DMS114 treated with DMSO at 0.1 percent for 48 hours (cell line): ENCODE measurements around the gene PKN1.
"Not testable (repeated sequence)": the region's sequence is repeated elsewhere in the genome, so short reads cannot be mapped to it uniquely, and the experiment has no call there.

Experiments
- DNase-seq: peaks from one replicate; lab custom pipeline; 2025; ENCODE audit not compliant: unreplicated experiment; lab: John Stamatoyannopoulos, UW

The PKN1 gene

DNA sequence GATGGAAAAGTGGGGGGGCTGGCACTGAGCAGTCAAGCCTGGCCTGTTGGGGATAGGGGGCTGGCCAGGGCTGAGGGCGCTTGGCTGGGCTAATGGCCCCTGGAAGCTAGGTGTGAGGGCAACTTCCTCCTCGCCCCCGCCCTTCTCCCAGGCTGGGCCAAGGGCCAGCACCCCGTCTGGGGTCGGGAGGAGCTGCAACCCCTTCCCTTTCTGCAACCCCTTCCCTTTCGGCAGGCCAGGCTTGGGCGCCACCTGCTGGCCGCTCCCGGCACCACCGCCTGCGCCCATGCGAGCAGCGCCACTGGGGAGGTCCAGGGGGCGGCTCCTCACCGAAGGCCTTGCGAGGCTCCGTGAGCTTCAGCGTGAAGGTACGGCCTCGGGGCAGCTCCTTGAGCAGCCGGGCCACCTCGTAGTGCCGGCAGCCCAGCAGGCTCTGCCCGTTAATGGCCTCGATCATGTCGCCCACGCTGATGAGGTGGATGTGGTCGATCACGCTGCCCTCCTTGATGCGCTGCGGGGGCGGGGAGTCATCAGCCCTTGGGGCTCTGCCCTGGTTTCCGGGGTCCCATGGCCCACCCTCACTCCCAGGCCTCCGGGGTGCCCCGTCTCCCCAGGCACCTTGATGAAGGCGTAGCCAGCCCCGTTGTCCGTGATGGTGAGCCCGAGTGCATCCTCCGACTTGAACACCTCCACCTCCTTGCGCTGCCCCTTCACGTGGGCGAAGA is 47.0 kb downstream of the PKN1 start:
- DNase-seq: no peak

DNA sequence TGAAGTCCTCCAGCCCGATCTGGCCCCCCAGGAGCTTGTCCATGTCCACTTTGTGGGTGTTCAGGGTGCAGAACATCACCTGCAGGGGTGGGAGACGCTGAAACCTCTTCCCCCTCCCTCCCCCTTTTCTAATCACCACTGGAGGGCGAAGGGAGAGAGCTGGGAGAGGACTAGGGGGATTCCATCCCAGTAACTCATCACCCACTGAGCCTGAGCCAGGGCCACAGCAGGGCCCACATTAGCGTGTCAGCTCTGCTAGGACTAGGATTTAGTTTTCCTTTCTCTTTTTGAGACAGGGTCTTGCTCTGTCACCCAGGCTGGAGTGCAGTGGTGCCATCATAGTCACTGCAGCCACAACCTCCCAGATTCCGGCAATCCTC is 47.6 kb downstream of the PKN1 start:
- DNase-seq: no peak

DNA sequence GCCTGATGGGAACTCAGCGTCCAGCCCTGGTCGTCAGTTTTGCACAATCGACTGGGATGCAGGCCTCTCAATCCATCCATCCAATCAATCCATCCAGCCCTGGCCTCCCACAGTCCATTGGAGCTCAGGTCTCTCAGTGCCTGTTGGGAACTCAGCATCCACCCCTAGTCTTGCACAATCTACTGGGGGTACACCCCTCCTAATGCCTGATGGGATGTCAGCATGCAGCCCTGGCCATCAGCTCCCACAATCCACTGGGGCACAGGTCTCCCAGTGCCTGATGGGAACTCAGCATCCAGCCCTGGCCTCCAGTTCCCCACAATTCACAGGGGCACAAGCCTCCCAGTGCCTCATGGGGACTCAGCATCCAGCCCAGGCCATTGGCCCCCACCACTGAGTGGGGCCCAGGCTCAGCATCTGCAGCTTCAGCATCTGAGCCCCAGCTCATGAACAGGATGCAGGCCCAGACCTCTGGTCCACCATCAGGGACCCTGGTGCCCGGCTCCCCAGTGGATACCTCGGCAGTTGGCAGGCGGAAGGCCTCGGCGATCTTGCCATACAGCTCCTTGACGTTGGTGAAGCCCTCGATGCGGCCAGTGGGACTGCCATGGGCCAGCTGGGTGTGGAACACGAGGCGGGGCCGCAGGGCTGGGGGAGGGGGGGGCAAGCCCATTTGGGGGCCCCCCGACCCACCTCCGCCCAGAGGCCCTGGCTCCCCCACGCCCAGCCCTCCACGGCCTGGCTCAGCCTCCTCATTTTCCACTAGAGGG is 49.3 kb downstream of the PKN1 start:
- no peak for DNase-seq

DNA sequence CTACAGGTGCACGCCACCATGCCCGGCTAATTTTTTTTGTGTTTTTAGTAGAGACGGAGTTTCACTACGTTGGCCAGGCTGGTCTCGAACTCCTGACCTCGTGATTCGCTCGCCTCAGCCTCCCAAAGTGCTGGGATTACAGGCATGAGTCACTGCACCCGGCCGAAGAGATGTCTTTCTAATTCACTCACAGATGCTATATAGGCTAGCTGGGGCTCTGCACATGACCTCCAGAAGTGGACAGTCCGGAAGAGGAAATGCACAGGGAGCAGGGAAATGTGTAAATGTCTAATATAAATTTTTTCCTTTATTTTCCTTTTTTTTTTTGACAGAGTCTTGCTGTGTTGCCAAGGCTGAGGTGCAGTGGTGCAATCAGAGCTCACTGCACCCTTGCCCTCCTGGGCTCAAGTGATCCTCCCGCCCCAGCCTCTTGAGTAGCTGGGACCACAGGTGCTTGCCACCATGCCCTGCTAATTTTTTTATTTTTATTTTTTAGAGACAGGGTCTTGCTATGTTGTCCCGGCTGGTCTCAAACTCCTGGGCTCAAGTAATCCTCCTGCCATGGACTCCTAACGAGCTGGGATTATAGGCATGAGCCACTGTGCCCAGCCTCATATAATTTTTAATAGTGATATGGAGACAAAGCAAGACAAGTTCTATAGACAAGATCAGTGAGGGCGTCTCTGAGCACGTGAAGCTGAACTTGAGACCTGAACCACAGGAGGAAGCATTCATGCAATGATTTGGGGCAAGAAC is 54.4 kb downstream of the PKN1 start:
- no peak for DNase-seq

DNA sequence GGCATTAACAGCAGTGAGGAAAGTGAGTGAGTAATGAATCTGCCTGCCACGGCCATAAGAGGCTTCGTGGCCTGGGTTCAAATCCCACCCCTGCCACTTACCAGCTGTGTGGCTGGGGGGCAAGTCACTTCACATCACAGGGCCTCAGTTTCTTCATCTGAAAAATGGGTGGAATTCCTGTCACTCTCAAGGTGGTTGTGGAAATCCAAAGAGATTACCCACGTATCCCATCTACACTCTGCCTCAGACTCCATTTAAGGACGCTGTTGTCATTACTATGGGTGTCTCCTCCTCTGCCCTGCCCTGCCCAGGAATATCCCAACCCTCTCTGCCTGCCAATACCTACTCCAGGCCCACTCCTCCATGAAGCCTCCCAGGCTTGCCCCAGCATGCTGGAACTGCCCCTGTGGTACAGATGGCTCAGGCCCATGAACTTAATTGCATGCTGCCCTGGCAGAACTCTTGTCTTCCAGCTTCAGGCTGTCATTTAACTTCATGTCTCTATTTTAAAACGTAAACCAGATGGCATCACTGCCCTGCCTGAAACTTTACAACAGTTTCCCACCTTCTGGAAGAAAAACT is 59.7 kb downstream of the PKN1 start:
- DNase-seq: no peak

DNA sequence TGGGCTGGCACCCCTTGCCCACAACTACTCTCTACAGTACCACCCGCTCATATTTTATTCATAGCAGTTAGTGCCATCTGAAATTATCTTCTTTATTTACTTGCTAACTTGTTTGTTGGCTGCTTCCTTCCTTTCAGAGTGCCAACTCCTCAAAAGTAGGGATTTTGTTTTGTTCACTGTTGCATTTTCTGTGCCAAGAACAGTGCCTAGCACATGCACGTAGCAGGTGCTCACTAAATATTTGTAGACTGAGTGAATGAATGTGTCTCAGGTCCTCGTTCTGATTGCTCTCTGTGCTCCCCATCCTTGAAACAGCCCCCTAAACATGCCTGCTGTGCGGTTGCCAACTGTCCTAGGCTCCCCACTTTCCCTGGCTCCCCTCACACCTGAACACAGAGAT is 61.3 kb downstream of the PKN1 start:
- DNase-seq: no peak

DNA sequence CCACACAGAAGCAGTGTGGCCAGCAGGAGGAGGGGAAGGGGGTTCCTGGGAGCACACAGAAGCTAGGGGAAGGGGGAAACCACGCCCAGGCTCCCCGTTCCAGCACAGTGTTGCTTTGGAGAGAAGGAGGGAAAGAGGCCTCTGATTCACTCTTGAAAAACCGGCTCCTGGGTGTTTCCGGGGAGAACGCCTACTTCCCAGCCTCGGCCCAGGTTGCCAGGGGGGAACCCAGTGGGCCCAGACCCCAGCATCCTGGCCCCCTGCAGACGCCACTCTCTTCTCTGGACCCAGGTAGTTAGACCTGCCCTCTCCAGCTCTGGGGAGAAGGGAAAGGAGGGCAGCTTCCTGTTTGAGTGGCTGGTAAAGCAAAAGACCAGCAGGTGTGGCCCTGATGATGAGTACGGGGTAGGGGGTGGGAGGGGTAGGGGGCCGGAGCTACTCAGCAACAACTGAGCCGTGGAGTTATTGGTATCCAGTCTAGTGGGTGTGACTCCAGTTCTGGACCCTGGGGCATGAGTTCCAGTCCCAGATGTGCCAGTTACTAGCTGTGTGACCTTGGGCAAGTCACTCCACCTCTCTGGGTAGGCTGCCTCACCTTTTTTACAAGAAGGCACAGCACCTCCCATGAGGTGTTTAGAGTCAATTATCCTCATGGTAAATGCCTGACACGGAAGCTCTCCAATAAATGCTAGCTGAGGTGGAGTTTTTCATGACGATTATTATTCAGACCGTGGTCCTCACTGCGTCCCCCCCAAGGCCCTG is 62.0 kb downstream of the PKN1 start:
- DNase-seq: no peak

- no peak for DNase-seq
These were observed 62.5 kb downstream of the PKN1 start for GRCh38 chr19:14495672-14496028.

- peak; percentile 89 for DNase-seq
These were observed 63.1 kb downstream of the PKN1 start, which contains the start of gene GIPC1 for GRCh38 chr19:14496029-14496833. GIPC1 (minus strand) TSS chr19:14496127; CDS start chr19:14482976, 13,151 bp downstream.

DNA sequence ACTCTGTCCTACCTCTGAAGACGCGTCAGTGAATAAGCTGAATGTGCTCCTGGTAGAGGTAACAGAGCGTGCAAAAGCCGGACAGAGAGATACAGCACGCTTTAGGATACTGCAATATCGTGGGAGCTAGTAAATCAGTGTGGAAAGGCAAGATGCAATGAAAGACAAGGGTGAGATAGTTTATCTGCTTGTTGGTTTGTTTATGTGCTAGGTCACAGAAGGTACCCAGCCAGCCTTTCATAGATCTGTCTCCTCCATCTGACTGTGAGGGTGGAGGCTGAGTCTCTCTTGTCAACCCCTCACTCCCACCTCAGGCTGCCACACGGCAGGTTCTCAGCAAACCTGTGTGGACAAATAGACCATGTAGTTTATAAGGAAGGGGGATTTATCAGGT is 63.7 kb downstream of the PKN1 start:
- DNase-seq: no peak

- DNase-seq: no peak
These were observed 64.3 kb downstream of the PKN1 start for GRCh38 chr19:14497228-14497921.

- no peak for DNase-seq
These were observed 69.4 kb downstream of the PKN1 start for GRCh38 chr19:14502334-14503092.

DNA sequence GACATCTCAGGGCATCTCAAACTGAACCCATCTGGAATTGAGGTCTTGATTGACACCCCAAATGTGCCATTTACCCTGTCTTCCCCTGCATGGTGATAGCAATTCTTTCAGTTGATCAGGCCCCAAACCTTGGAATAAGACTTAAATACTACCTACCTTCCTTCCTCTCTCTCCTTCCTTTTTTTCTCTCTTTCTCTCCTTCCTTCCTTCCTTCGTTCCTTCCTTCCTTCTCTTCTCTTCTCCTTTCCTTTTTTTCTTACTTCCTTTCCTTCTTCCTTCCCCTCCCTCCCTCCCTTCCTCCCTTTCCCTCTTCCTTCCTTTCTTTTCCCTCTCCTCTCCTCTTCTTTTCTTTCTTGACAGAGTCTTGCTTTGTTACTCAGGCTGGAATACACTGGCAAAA is 70.2 kb downstream of the PKN1 start:
- DNase-seq: no peak

- DNase-seq: not testable (repeated sequence)
These were observed 71.5 kb downstream of the PKN1 start for GRCh38 chr19:14504575-14504974.

GRCh38 chr19:14505488-14506239 is 72.6 kb downstream of the PKN1 start:
- DNase-seq: no peak

DNA sequence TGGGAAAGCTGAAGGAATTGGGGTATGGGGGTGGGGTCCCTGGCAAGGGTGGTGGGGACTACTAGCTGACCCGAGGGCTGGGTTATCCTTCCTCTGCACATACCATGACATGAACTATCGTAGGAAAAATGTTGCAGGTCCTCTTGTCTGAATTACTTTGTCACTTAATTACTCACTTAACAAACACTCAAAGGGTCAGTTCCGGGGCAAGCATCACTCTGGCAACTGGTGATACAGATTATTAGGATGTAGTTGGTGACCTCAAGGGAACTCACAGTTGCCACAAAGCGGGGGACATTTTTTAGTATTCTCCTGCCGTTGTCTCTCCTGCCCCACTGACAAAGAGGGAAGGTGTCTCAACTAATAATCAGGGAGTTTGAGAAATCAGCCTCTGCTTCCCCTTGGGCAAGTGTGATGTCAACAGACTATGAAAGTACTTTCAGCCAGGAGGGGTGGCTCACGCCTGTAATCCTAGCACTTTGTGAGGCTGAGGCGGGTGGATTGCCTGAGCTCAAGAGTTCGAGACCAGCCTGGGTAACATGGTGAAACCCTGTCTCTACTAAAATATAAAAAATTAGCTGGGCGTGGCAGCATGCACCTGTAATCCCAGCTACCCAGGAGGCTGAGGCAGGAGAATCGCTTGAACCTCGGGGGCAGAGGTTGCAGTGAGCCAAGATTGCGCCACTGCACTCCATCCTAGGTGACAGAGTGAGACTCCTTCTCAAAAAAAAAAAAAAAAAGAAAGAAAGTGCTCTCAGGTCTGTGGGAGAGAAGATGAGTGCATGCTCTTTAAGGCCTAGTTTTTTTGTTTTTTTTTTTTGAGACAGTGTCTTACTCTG is 74.8 kb downstream of the PKN1 start:
- no peak for DNase-seq
